RKO (cell line): Measurements from ENCODE around the gene WSCD2.
A peak's percentile ranks its signal among the peaks of the same experiment; 100 is the strongest.

Experiments used
- DNase-seq: peaks from one replicate; pipeline ENCODE4 v3.0.0-alpha.2; 2016; ENCODE audit warnings: low spot score

The WSCD2 gene

GRCh38 chr12:108166505-108166904, 37.4 kb downstream of the WSCD2 start:
- DNase-seq, result no peak

GRCh38 chr12:108167974-108168373, 38.9 kb downstream of the WSCD2 start:
- DNase-seq, result no peak

DNA sequence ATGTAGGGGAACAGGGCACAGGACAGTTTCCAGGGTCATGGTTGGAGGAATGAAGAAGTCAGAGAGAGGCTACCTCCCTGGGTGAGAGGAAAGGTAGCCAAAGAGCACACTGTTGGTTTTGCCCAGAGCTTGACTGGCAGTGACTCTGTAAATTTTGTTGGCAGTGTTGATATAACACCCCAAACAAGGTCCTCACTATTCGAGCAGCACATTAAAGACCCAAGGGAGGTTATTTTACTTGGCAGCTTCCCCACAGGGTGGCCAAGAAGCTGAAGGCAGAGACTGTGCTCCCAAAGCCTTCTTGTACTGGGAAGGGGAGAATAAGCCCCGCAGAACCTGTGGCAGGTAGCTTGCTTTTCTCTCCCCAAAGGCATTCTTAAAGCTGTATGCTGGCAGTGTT, 40.6 kb downstream of the WSCD2 start:
- no peak for DNase-seq

DNA sequence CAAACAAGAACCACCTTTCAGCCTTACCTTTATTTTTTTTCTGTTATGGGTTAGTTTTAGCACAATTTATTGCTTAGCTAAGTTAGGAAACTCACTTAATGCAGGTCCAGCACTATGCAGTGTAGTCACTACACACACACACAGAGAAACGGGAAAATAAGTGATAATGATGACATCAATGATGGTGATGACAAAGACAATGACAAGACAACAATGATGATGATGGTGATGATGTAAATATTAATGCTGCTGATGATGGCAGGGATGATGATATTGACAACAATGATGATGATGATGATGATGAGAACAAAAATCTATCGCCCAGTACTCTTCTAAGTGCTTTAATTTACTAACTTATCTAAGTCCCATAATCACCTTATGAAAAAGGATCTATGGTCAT, 41.1 kb downstream of the WSCD2 start:
- no peak for DNase-seq

- no peak for DNase-seq
These were observed 42.9 kb downstream of the WSCD2 start for GRCh38 chr12:108172033-108172432.

- no peak for DNase-seq
These were observed 44.1 kb downstream of the WSCD2 start for GRCh38 chr12:108173160-108173559.

GRCh38 chr12:108173892-108174291, 44.8 kb downstream of the WSCD2 start:
- DNase-seq, result no peak

DNA sequence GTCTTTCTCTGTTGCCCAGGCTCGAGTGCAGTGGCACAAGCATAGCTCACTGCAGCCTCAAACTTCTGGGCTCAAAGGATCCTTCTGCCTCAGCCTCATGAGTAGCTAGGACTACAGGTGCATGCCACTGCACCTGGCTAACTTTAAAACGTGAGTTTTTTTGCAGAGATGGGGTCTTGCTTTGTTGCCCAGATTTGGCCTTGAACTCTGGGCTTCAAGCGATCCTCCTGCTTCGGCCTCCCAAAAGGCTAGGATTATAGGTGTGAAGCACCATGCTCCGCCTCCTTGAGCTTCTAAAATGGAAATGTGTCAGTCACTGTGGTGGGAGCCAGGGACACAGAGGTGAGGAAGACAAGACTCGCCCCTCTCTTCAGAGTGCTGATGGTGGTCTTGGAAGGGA, 45.6 kb downstream of the WSCD2 start:
- DNase-seq, result no peak

DNA sequence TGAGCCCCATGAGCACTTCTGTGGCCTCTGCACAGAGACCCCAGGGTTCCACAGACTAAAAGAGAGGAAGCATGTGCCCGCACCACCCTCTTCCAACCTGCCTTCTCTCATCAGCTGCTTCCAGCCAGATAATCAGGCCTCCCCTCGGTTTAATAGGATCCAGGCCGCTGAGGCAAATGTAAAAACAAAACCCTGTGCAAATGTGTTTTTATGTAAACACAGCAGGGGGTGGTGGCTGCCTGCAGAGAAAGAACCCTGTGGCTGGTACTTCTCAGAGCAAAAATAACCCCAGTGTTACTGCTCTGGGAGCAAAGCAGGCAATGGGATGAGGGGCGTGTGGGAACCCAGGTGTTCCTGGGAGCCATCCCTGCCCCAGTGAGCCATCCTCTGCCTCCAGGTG, 46.2 kb downstream of the WSCD2 start:
- no peak for DNase-seq

- DNase-seq, result no peak
These were observed 47.2 kb downstream of the WSCD2 start for GRCh38 chr12:108176292-108176691.

GRCh38 chr12:108177131-108177530, 48.0 kb downstream of the WSCD2 start:
- DNase-seq, result no peak

DNA sequence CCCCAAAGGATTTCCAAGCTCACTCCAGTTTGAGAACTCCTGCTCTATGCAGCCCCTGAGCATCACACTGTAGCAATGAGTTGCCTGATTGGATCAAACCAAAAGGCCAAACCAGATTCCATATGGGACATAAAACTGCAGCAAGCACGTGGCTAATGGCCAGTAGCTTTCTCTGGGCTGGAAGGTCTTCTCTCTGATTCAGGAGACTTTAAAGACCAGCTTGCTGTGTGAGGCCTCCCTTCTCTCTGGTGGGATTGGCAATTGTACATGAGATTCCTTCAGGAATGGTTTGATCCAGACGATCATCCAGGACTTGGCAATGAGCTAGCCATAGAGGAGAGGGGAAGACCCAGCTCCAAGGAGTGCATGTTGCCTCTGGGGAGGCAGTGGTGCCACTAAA, 50.2 kb downstream of the WSCD2 start:
- no peak for DNase-seq

DNA sequence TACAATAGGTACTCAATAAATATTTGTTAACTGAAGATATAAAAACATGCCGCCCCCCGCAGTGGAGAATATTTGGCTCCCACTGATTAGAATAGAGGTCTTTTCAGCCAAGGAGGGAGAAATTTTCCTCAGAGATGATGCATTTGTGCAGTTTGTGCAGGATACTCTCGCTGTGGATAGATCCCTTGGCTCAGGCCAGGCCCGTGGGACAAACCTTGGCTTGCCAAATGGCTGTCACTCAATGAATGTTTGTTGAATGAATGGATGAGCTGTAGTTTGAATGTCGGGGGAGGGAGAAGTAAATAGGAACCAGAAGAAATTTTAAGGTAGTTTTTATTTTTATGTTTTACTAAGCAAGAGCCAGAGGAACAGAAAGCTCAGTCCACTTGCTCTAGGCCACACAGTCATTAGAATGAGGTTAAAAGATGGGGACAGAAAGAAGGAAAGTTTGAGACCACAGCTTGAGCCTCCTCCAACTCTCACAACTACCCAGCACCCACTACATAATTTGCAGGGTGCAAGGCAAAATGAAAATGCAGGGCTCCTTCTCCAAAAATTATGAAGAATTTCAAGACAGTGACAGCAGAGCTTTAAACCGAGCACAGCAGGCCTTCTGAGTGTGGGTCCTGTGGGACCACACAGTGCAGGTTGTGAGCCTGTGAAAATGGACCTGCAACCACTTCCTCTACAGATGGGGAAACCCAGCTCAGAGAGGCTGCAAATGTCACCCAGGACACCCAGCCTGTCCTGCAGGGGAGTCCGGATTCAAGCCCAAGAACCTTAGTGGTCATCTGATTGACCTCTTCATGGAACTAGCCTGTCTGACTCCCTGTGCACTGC, 51.4 kb downstream of the WSCD2 start:
- no peak for DNase-seq

GRCh38 chr12:108181095-108181454, 52.0 kb downstream of the WSCD2 start:
- DNase-seq, result no peak

DNA sequence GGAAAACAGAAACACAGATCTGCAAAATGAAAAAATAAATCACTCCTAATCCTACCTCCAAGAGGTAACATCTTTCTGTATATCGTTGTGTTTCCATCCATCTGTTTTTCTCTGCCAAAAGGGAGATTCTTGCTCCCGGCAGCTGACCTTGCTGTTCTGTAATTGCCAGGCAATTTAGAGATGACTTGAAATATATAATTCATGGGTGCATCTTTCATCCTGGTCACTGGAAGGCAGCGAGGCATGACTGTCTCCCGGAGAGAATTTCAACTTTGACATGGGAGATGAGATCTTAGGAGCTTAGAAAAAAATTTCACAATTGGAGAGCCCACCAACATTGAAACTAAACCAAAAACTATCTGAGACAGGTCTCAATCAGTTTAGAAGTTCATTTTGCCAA, 53.0 kb downstream of the WSCD2 start:
- DNase-seq, result no peak

GRCh38 chr12:108185002-108185401, 55.9 kb downstream of the WSCD2 start:
- DNase-seq, result no peak

DNA sequence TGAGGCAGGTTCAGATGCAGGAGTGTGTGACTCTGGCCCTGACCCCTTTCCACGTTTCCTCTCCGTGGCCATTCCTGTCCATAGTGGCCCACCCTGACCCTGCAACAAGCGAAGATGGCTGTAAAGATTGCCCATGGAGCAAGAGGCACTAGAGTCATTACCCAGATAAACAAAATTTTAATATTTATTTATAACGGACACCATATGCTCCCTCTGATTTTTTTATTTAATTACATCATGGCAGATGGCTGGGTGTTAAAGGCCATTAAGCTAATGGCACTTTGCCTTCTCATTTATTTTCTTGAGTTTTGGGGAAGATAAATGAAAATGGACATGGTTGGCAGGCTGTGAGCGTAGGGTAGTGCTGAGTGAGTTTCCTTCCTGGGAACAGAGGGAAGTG, 58.7 kb downstream of the WSCD2 start:
- DNase-seq, result no peak

GRCh38 chr12:108190529-108190928, 61.4 kb downstream of the WSCD2 start:
- DNase-seq, result no peak

GRCh38 chr12:108191086-108191485, 62.0 kb downstream of the WSCD2 start:
- DNase-seq, result no peak

- DNase-seq, result no peak
These were observed 62.9 kb downstream of the WSCD2 start for GRCh38 chr12:108191938-108192337.

GRCh38 chr12:108193493-108193892, 64.4 kb downstream of the WSCD2 start:
- no peak for DNase-seq

GRCh38 chr12:108193917-108194316, 64.8 kb downstream of the WSCD2 start:
- peak; percentile 32 for DNase-seq

GRCh38 chr12:108194585-108194984, 65.5 kb downstream of the WSCD2 start:
- no peak for DNase-seq

GRCh38 chr12:108196319-108196718, 67.2 kb downstream of the WSCD2 start:
- no peak for DNase-seq
